AG09309 (cell line): ENCODE results near the gene ENOX2.

Source experiments
- DNase-seq: peaks from one replicate; pipeline ENCODE4 v3.0.0-alpha.2; 2010; ENCODE audit warnings: low read depth
- H3K4me3 ChIP-seq: 2 replicates; pipeline ENCODE4 v1.5.1; 2011; ENCODE audit warnings: mild to moderate bottlenecking, low read depth, low read length, moderate library complexity; ENCODE audit not compliant: control insufficient read depth
- TF ChIP-seq, protein P1 (sequence below): IDR thresholded peaks from 2 replicates; pipeline ENCODE4 v1.5.1; 2011; ENCODE audit warnings: mild to moderate bottlenecking, low read depth, low read length, inconsistent platforms; ENCODE audit not compliant: insufficient read depth, control insufficient read depth; ENCODE audit errors: missing control alignments

The ENOX2 gene

DNA sequence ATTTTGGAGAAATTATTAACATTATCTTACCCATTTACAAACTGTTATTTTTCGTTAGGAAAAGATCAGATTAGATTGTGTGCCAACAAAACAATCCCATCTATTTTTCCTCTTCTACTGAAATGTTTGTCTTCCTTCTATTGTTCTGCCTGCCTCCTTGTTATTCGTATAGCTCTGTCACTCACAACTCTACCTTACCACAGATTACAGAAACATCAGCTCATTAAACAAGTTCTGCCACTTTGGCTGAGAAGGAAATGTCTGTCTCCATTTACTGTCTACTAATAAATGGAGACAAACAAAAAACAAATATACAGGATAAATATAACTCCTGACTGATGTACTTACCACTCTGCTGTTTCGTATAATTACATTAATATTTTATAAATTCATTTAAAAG, 211.4 kb downstream of the ENOX2 start:
- no peak overlapping the region for H3K4me3 ChIP-seq
- TF ChIP-seq, protein P1, sequence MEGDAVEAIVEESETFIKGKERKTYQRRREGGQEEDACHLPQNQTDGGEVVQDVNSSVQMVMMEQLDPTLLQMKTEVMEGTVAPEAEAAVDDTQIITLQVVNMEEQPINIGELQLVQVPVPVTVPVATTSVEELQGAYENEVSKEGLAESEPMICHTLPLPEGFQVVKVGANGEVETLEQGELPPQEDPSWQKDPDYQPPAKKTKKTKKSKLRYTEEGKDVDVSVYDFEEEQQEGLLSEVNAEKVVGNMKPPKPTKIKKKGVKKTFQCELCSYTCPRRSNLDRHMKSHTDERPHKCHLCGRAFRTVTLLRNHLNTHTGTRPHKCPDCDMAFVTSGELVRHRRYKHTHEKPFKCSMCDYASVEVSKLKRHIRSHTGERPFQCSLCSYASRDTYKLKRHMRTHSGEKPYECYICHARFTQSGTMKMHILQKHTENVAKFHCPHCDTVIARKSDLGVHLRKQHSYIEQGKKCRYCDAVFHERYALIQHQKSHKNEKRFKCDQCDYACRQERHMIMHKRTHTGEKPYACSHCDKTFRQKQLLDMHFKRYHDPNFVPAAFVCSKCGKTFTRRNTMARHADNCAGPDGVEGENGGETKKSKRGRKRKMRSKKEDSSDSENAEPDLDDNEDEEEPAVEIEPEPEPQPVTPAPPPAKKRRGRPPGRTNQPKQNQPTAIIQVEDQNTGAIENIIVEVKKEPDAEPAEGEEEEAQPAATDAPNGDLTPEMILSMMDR = no peak
- DNase-seq = no peak

DNA sequence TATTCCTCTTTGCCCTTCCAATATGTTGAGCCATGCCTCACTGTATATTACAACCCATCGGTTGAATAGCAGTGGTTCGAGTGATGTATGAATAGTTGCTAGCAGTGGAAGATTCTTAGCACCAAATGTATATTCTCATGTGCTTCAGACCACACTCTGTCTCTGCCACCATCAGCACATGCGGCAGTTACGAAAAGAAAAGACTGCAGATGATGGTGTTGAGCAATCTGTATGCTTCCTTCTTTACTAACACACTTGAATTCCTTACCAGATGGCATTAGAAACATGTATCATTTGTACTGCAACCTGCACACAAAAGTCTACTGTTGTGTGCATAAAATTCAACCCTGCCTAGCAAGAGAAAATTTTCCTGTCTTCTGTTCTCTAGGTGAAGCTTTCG, 214.6 kb downstream of the ENOX2 start:
- no peak for DNase-seq
- no peak overlapping the region for H3K4me3 ChIP-seq
- TF ChIP-seq, protein P1 = no peak

DNA sequence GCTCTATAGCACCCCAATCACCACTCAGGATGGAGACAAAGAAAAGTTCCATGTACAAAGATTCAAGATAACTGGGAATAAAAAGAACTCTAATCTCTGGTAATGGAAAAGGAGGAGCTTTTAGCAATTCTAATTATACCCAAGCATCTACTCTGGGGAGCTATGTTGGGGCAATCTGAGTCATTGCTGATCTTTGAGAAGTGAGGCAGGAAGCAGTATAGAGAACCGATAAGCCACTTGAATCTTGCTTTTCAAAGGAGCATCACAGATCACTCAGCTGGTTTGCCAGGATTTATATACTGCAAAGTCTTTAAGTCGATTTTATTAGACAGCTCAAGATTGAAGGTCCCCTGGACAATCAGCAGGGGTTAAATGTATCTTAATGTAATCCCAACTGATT, 220.0 kb downstream of the ENOX2 start:
- no peak for DNase-seq
- TF ChIP-seq, protein P1 = no peak

DNA sequence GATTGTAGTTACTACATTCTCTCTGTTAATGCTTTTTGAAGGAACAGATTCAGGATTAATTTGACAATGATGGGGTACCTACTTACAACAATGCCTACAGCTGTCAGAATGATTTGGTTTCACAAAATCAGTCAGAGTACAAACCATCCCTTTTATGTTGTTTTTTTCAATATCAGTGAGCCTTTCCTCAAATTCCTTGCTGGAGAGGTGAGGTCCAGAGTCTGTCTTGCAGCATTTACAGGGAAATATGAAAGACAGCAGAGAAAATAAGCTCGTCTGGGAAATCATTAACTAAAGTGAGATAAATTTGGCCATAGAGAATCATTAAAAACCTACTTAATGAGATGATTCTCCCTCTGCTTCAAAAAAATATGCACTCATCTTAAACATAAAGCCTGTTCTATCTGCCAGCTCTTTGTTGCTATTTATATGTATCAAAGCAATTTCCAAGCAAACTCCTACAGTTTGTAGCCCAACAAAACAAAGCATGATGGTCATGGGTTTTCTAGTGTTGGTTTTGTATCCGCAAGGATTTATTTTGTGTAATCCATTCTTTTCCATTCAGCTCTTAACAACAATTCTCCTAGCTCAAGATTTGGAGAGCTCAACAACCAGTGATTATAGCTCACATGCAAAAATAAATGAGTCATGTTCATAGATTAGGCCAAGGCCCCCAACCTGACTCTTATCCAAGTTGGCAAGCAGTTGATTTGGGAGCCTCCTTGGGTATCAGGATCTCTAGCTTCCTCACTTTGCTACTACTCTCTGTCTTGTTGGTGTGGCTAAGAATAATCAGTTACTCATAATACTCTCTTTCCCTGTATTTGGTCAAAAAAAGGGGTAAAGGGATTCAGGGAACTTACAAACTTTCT, 222.6 kb downstream of the ENOX2 start:
- TF ChIP-seq, protein P1 = no peak
- no peak overlapping the region for H3K4me3 ChIP-seq
- DNase-seq = no peak

More for the DNA sequence above, 220.0 kb downstream of the ENOX2 start:
- no peak overlapping the region for H3K4me3 ChIP-seq

DNA sequence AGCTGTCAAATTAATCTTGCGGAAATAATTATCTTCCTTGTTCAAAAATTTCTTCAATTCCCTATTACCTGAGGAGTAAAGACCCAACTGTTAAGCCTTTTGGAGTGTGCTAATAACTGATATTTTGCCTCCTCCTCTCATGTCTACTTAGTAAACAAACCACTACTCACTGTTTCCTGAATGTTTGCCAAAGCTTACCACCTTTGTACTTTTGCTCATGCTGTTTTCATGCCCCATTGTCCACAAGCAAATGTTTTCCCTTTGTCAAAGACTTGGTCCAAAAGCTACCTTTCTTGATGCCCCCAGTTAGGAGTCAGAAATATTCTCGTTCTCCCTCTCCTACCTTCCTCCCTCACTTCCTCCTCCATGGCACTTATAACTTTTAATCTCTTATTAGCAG, 226.1 kb downstream of the ENOX2 start:
- no peak overlapping the region for H3K4me3 ChIP-seq
- DNase-seq = no peak
- TF ChIP-seq, protein P1 = no peak

DNA sequence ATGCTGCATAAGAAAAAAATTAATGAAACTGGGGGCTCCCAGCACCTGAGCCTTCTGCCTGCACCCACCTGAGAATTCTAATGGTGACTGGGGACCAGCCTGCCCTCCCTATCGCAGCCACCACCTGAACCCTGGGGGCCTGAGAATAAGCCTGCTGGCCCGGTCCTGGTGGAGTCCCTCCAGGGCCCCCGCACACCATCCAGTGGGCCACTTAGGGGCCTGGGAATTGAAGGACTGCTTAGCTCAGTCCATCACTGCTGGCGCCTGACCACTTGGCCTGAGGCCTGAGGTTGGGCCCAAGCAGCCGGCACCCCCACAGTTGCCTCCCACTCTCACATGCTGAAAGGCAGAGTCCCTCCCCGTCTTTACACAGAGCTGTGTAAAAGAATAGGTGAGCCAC, 230.8 kb downstream of the ENOX2 start:
- TF ChIP-seq, protein P1 = no peak
- H3K4me3 ChIP-seq = no peak overlapping the region
- no peak for DNase-seq

DNA sequence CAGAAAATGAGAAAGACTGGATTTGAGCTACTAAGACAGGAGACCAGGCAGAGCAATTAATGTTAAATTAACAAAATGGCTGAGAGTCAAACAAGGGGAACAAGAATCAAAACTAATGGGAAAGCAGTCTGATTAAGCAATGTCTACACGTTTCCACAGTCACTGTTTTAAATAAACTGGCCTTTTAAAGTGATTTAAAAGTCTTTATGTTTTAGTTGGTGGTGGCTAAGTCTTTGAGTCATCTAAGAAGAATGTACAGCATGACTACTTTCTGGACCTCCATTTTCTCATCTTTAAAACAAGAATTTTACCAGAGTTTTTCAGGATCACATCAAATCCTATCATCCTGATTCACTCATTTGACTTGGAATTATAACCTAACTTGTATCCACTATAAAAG, 233.8 kb downstream of the ENOX2 start:
- DNase-seq = no peak
- H3K4me3 ChIP-seq = no peak overlapping the region
- TF ChIP-seq, protein P1 = no peak
